GM10847 (cell line): ENCODE data around the gene PTGES.

ENCODE experiments used
- POLR2A ChIP-seq: IDR thresholded peaks from 2 replicates; pipeline ENCODE4 v1.6.1; 2011; ENCODE audit not compliant: insufficient read length; ENCODE audit errors: extremely low read depth

The PTGES gene, protein sequence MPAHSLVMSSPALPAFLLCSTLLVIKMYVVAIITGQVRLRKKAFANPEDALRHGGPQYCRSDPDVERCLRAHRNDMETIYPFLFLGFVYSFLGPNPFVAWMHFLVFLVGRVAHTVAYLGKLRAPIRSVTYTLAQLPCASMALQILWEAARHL

DNA sequence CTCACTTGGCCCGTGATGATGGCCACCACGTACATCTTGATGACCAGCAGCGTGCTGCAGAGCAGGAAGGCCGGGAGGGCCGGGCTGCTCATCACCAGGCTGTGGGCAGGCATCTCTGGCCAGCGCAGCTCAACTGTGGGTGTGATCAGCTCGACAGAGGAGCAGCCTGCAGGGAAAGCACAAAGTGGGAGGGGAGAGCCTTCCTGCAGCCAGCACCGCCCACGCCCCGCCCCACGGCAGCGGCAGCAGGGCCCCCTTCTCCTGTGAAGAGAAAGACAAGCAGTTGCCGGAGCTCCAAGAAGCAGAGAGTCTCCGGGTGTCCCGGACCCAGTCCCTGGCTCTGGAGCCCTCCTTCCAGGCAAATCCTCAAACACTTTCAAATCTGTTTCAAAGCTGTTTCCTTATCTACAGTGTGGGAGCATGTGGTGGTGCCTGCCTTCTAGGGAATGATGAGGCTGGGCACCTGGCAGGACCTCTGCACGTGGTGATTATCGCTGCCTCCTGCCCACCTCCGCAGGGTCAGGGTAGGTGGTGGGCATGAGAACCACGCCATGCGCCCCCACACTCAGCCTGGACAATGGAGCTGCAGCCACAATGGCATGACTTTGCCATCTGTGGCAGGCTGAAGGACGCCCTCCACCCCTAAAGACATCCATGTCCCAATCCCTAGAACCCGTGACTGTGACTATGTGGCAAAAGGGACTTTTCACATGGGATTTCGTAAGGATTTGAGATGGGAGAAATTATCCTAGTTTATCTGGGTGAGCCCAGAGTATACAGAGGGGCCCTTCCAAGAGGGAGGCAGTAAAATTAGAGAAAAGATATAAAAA lies at the start of gene PTGES:
Gene PTGES, minus strand, starts transcription at position 143 of the 830 bp plus-strand sequence. Its CDS starts 30 bp downstream, at position 113.
- no peak for TF ChIP-seq POLR2A

DNA sequence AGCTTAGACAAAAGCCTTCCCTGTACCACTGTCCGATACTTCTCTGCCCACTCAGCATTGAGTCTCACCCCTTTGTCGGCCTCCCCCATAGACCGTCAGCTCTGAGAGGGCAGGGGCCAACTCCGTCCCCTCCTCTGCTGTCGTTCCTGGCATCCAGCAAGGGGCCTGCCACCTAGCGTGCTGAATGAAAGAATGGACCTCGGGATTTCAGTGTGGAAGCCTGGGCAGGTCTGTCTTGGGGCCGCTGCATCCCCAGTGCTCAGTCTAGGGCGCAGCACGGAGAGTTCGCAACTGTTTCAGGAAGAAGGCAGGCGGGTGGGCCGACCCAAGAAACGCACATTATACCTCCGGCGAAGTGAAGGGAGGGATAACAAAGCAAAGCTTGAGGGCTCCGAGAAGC lies 48.7 kb upstream of the PTGES start:
- TF ChIP-seq POLR2A: no peak

DNA sequence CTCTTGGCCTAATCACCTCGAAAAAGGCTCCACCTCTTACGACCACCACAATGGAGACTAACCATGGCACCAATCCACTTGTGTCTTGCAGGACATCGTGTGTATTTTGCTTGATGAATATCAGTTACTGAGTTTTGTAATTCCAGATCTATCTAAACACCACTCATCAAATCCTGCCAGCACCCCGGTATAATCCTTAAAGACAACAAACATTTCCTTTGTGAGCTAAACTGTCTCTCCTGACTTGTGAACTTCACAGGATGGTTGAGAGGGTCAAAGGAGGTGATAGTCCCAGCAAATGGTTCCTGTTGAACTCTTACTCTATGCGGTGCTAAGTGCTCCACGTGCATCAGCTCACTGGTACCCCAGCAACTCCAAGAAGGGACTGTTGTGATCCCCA lies 46.1 kb upstream of the PTGES start:
- TF ChIP-seq POLR2A: no peak

DNA sequence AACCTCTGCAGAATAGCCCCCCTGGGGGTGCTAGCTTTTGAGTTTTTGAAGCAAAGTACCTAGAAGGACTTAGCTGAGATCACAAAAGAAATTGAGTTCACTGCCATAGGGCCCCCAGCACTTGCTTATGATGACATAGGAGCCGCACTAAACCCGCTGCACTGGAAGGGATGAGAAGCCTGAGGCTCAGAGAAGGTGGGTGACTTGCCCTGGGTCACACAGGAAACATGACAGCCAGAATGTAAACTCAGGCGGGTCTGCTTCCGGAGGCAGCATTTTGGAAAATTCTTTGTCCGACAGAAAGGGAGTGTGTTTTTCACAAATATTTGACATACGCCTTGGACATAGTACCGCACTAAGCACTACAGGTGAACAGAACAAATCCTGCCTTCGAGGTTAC lies 41.7 kb upstream of the PTGES start:
- no peak for TF ChIP-seq POLR2A

DNA sequence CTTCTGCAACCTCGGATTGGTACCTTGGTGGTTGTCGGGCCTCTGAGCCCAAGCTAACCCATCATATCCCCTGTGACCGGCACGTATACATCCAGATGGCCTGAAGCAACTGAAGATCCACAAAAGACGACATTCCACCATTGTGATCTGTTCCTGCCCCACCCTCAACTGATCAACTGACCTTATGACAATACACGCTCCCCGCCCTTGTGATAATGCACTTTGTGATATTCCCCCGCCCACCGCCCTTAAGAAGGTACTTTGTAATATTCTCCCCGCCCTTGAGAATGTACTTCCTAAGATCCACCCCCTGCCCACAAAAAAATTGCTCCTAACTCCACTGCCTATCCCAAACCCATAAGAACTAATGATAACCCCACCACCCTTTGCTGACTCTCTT lies 33.6 kb upstream of the PTGES start:
- TF ChIP-seq POLR2A: no peak

DNA sequence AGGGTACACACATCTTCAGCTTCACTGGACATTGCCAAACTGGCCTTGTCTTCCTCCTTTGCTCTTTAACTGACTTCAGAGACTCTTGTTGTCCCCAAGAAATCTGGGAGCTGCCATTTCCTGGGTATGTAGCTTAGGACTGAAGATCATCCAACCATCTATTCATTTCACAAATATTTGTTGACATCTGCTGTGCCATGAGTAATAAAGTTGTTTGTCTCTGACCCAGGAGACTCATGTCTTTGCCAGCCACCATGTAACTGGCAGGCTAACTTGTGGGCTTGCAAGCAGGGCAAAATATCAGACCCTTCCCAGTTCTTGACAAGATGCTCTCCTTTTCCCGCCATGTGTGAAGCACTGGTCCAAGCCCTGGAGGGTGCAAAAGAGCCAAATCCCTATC lies 33.0 kb upstream of the PTGES start:
- no peak for TF ChIP-seq POLR2A

DNA sequence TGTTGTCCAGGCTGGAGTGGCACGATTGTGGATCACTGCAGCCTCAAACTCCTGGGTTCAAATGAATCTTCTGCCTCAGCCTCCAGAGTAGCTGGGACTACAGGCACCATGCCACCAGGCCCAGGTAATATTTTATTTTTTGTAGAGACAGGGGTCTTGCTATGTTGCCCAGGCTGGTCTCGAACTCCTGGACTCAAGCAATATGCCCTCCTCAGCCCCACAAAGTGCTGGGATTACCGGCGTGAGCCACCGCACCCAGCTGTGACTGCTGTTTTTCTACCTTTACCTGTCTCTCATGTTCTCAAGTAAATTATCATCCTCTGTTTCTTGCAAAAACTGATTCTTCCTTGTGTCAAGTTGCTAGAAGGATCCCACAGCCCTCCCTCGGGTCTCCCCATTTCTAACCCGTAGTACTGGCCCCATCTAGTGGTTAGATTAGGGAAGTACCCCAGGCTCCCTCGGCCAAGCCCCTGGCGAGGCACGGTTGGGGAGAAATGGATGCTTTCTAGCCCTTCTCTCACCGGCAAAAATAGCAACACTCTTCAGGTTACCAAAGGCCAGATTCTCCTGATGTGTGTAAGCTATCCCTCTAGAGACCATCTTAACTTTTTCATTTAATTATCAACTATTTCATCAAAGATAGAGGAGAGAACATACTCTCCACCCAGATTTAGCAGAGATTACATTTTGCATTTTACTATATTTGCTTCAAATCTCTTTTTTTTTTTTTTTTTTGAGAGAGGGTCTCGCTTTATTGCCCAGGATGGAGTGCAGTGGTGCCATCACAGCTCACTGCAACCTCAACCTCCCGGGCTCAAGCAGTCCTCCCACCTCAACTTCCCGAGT lies 30.9 kb upstream of the PTGES start:
- no peak for TF ChIP-seq POLR2A

DNA sequence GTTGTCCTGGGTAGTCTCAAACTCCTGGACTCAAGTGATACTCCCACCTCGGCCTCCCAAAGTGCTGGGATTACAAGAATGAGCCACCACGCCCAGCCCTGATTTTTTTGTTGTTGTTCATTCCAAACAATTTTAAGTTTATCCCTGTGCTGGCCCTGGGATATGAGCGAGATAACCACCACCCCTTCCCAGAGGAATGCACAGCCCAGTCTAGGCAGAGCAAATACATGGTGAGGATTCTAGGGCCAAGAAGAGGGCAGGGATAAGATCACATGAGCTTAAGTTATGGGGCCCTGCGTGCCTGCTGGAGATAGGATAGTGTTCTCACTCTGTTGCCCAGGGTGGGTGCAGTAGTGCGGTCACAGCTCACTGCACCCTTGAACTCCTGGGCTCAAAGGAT lies 29.1 kb upstream of the PTGES start:
- TF ChIP-seq POLR2A: no peak

DNA sequence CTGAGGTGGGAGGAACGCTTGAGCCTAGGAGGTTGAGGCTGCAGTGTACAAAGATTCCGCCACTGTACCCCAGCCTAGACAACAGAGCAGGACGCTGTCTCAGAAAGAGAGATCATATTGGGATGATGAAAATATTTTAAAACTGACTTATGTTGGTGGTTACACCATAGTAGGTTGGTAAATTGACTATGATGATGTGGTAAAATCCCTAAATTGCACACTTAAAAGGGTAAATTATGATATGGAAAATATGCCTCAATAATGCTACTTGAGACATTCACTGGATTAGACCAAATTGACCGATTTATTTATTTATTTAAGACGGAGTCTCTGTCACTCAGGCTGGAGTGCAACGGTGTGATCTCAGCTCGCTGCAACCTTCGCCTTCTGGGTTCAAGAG lies 28.3 kb upstream of the PTGES start:
- no peak for TF ChIP-seq POLR2A

DNA sequence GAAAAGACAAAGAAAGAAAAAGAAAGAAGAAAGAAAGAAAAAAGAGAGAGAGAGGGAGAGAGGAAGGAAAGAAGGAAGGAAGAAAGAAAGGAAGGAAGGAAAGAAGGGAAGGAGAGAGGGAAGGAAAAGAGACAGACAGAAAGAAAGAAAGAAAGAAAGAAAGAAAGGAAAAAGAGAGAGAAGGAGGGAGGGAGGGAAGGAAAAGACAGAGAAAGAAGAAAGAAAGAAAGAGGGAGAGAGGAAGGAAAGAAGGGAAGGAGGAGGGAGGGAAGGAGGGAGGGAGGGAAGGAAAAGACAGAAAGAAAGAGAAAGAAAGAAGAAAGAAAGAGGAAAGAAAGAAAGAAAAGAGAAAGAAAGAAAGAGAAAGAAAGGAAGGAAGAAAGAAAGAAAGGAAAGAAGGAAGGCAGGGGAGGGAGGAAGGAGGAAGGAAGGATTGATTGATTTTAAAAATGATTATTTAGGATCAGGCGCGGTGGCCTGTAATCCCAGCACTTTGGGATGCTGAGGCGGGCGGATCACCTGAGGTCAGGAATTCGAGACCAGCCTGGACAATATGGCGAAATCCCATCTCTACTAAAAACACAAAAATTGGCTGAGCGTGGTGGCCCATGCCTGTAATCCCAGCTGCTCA lies 26.8 kb upstream of the PTGES start:
- no peak for TF ChIP-seq POLR2A

DNA sequence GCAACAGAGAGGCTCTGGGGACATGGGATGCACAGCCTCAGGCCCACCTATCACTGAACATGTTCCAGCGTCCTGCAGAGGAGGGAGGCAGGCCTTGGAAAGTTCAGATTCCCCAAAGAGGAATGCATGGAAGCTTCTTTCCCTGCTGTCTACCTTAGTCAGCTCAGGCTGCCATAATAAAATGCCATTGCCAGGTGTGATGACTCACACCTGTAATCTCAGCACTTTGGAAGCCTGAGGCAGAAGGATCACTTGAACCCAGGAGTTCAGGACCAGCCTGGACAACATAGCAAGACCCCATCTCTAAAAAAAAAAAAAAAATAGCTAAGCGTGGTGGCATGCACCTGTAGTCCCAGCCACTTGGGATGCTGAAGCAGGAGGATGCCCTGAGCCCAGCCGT lies 25.6 kb upstream of the PTGES start:
- TF ChIP-seq POLR2A: no peak

DNA sequence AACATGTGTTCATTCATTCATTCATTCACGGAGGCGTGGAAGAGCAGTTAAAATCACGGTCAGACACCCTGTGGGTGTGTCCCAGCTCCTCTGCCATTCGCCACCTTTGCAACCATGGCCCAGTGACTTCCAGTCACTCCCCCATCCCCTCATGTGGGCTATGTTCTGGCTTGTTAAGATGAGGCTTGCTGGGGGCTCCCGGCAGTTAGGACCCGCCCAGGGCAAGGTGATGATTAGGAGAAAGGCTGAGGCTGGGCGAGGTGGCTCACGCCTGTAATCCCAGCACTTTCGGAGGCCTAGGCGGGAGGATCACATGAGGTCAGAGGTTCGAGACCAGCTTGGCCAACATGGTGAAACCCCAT lies 24.9 kb upstream of the PTGES start:
- TF ChIP-seq POLR2A: no peak

DNA sequence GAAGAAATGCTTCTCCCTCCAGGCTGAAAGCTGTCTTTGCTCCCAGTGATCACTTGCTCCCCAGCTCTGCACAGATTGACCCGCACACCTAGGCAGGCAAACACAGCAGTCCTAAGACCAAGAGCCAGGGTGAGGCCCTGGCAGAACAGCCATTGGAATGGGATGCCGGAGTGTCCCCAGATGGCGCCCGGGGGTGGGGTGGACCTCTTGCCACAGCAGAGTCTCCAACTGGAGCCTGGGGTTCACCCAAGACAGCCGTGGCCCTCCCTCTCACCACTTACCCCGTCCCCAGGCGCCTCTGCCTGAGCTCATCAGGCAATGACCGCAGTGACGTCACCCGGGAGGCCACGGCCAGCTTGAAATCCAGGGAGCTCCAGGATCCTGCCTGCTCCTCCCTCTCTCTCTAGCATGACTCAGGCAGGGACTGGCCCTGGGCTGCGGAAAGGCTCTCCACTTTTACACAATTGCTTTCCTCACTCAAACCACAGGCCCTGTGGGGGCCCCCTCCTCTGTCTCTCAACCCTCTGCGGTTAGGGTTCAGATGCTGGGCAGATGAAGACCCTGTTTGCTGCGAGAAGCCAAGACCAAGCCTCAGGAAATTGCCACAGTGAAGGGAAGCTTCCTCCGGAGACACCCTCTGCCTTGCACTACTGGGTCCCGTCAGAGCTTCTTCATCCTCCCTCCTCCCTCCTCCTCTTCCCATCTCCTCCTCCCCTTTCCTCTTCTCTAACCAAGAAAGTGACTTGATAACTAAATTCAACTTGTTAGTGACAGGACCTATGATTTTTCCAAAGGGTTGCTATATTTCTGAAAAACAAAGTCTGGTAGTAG lies 24.3 kb upstream of the PTGES start:
- TF ChIP-seq POLR2A: no peak

DNA sequence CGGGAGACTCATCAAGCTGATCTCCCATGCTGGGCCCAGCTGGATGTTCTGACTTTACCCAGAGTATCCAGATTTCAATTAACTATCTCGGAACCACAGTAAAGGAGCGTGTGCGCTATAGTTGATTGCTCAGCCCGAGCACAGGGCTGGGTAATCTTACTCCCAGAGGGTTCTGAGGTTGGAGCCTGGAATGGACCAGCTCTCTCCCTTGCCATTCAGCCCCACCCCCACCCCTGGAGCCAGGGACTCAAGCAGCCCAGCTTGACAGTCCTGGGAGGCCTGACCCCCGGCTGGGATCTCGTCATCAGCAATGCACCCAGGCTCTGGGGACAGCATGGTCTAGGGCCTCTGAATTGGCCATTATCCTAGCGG lies 23.7 kb upstream of the PTGES start:
- no peak for TF ChIP-seq POLR2A

DNA sequence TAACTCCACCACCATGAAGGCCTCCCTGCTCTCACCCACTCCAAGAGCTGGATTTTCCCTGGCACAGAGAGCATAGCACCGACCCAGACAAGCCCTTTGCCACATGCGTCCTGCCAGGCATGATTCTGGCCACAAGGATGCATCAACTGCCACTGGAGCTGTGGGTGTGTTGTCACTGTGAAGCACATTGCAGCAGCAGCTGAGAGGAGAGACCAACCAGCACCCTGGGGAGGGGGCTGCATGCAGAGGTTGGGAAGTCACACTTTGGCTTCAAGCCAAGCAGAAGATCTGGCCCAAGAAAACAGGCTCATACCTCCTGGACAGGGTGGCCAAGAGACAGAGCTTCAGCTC lies 22.6 kb upstream of the PTGES start:
- no peak for TF ChIP-seq POLR2A
